GM12878 (cell line): ENCODE results near the gene PTGIS. TPM values are rescaled to one million over a fixed set of nuclear protein-coding genes. Genes with fewer than 3 reads are reported as not detected.

Source experiments
- ATAC-seq: fragments of 200-7000 bp; cut with Tn5 transposase; 3 replicates; pipeline ENCODE4 v1.9.1; 2020; ENCODE audit warnings: mild to moderate bottlenecking, moderate library complexity
- BruUV-seq: library from RNA; stranded (reverse); fragments of 400-500 nt; replicated peaks from 2 replicates; lab custom pipeline; 2021; lab: Mats Ljungman, UMichigan
- CTCF ChIA-PET: fragments of 300-600 bp; sonication (Branson Sonifier 250); formaldehyde crosslinking; extraction: SDS; loops from one replicate; lab custom pipeline; 2021; ENCODE audit warnings: inconsistent platforms; lab: Yijun Ruan, JAX
- POLR2A ChIA-PET: fragments of 350-600 bp; formaldehyde crosslinking; extraction: SDS; loops from one replicate; lab custom pipeline; 2021; ENCODE audit warnings: inconsistent platforms; lab: Charles Lee
- RAD21 ChIA-PET: fragments of 300-600 bp; sonication (Branson Sonifier 250); formaldehyde crosslinking; loops from one replicate; lab custom pipeline; 2023; ENCODE audit warnings: antibody characterized with exemption; ENCODE audit not compliant: unreplicated experiment; lab: Charles Lee
- SMC1A ChIA-PET: fragments of 300-600 bp; sonication (Branson Sonifier 250); formaldehyde crosslinking; loops from one replicate; lab custom pipeline; 2023; ENCODE audit not compliant: unreplicated experiment, uncharacterized antibody; lab: Charles Lee
- DNase-seq: peaks from one replicate; pipeline ENCODE4 v3.0.0-alpha.2; 2011; ENCODE audit warnings: low read depth, low spot score
- FAIRE-seq: peaks from 3 replicates; lab custom pipeline; 2011; peaks lifted over from hg19 to GRCh38; lab: Jason Lieb, UNC
- H2AFZ ChIP-seq: 2 replicates; pipeline ENCODE4 v1.6.0; 2011; ENCODE audit warnings: low read depth, low read length, control low read depth; ENCODE audit not compliant: control insufficient read depth
- H3K27ac ChIP-seq: 2 replicates; pipeline ENCODE4 v1.5.1; 2011; ENCODE audit warnings: control low read depth; ENCODE audit not compliant: control insufficient read depth, insufficient read depth
- H3K27me3 ChIP-seq, 2 experiments: replicated peaks in 1 of 2; 2 replicates each; pipeline versions ENCODE4 v1.6.0 to v1.6.1; 2011; ENCODE audit warnings: low read length in 1 of 2; ENCODE audit not compliant: control insufficient read depth in 2 of 2, insufficient read depth in 2 of 2
- H3K36me3 ChIP-seq, 2 experiments: 2 replicates each; pipeline ENCODE4 v1.5.1; 2011; ENCODE audit warnings: low read length in 1 of 2; ENCODE audit not compliant: control insufficient read depth in 2 of 2, insufficient read depth in 2 of 2
- H3K4me1 ChIP-seq: 2 replicates; pipeline ENCODE4 v1.6.1; 2011; ENCODE audit warnings: mild to moderate bottlenecking, low read length, moderate library complexity, mixed read lengths; ENCODE audit not compliant: control insufficient read depth, insufficient read depth
- H3K4me2 ChIP-seq: 2 replicates; pipeline ENCODE4 v1.6.0; 2011; ENCODE audit warnings: control low read depth; ENCODE audit not compliant: control insufficient read depth, insufficient read depth
- H3K4me3 ChIP-seq: fragments of 200-600 bp; sonication (generic); 2 replicates; pipeline ENCODE4 v1.5.1; 2016
- H3K79me2 ChIP-seq: 2 replicates; pipeline ENCODE4 v1.6.0; 2011; ENCODE audit warnings: low read length; ENCODE audit not compliant: control insufficient read depth, insufficient read depth
- H3K9ac ChIP-seq: 2 replicates; pipeline ENCODE4 v1.8.0; 2011; ENCODE audit warnings: low read length, control low read depth, mixed read lengths; ENCODE audit not compliant: control insufficient read depth, insufficient read depth
- H3K9me3 ChIP-seq: replicated peaks from 3 replicates; pipeline ENCODE4 v1.5.1; 2011; ENCODE audit warnings: mild to moderate bottlenecking, low read length; ENCODE audit not compliant: control insufficient read depth, insufficient read depth
- H4K20me1 ChIP-seq: 2 replicates; pipeline ENCODE4 v1.6.0; 2011; ENCODE audit not compliant: control insufficient read depth, insufficient read depth
- BCL11A ChIP-seq: IDR thresholded peaks from 2 replicates; pipeline ENCODE4 v1.6.1; 2011; ENCODE audit warnings: low read depth, low read length
- BRCA1 ChIP-seq: IDR thresholded peaks from 2 replicates; pipeline ENCODE4 v1.6.1; 2011; ENCODE audit warnings: low read depth, low read length, improper control_type of control experiment
- CBX3 ChIP-seq: fragments of 200-600 bp; sonication (generic); IDR thresholded peaks from 2 replicates; pipeline ENCODE4 v1.6.1; 2016; ENCODE audit warnings: low read depth, borderline replicate concordance
- EED ChIP-seq: sonication (generic); IDR thresholded peaks from 2 replicates; pipeline ENCODE4 v1.6.1; 2016; ENCODE audit warnings: antibody characterized with exemption, low read depth
- MYC ChIP-seq: IDR thresholded peaks from 2 replicates; pipeline ENCODE4 v1.6.1; 2011; ENCODE audit warnings: mild to moderate bottlenecking, low read length, moderate library complexity, inconsistent platforms; ENCODE audit not compliant: insufficient read depth, insufficient replicate concordance, insufficient read length, severe bottlenecking
- NFYA ChIP-seq: IDR thresholded peaks from 2 replicates; pipeline ENCODE4 v1.6.1; 2011; ENCODE audit warnings: low read depth, mild to moderate bottlenecking, low read length, improper control_type of control experiment, borderline replicate concordance
- RBBP5 ChIP-seq: fragments of 200-600 bp; sonication (generic); conservative IDR thresholded peaks from 2 replicates; pipeline ENCODE4 v1.6.1; 2016
- SP1 ChIP-seq: IDR thresholded peaks from one replicate; pipeline ENCODE4 v1.6.1; 2011; ENCODE audit warnings: low read depth, low read length
- SRF ChIP-seq, 2 experiments: IDR thresholded peaks; 2 replicates each; pipeline ENCODE4 v1.6.1; 2011; ENCODE audit warnings: low read depth in 2 of 2, low read length in 2 of 2, mild to moderate bottlenecking in 1 of 2, moderate library complexity in 1 of 2
- TBL1XR1 ChIP-seq: IDR thresholded peaks from 2 replicates; pipeline ENCODE4 v1.6.1; 2012; ENCODE audit warnings: low read depth, low read length, improper control_type of control experiment
- TCF7 ChIP-seq: IDR thresholded peaks from 2 replicates; pipeline ENCODE4 v1.6.1; 2014; ENCODE audit warnings: antibody characterized with exemption, borderline replicate concordance
- ZZZ3 ChIP-seq: IDR thresholded peaks from 2 replicates; pipeline ENCODE4 v1.6.1; 2011; ENCODE audit warnings: low read depth; ENCODE audit not compliant: control insufficient read depth, insufficient read length
- WGBS: methylation state at CpG from one replicate; pipeline ENCODE4 v1.1.6; 2016; ENCODE audit warnings: low lambda C conversion rate; ENCODE audit not compliant: insufficient replicate concordance, insufficient coverage; ENCODE audit errors: missing lambda C conversion rate; 5-methylcytosine and 5-hydroxymethylcytosine counted together
- in situ Hi-C: fragments of 300-500 bp; cut with MboI; formaldehyde crosslinking; loops from 9 replicates; pipeline ENCODE4 v1.14.3; 2018; ENCODE audit warnings: mixed read lengths
- intact Hi-C: fragments of 100-400 bp; cut with micrococcal nuclease; formaldehyde crosslinking; loops from one replicate; pipeline ENCODE4 v1.14.2; 2022; ENCODE audit not compliant: unreplicated experiment
- polyA plus RNA-seq, 11 experiments: library from polyadenylated mRNA; depleted of rRNA in 4 of 11; unstranded in 6 of 11; stranded (reverse) in 5 of 11; fragments of >200 nt; fragmentation: Nextera tagmentation in 4 of 11; fragmentation: Illumina TruSeq in 1 of 11; extraction: Ambion mirVana in 4 of 11; extraction: Trizol in 1 of 11; gene quantifications; 1 replicate in 1 of 11; 2 replicates in 10 of 11; pipeline versions ENCODE4 v1.2.1 to v1.2.3, GENCODE V29; 2011 to 2016; ENCODE audit warnings: inconsistent platforms in 2 of 11, missing spikeins in 2 of 11, low read depth in 1 of 11
- total RNA-seq, 4 experiments: library from RNA; depleted of rRNA in 3 of 4; stranded (reverse); fragments of >200 nt in 3 of 4; fragmentation: Illumina TruSeq in 1 of 4; extraction: Trizol in 1 of 4; gene quantifications; 2 replicates each; pipeline versions ENCODE4 v1.2.1 to v1.2.3, GENCODE V29; 2013 to 2021
- TF ChIP-seq, protein P1 (sequence below): fragments of 450-650 bp; formaldehyde crosslinking; IDR thresholded peaks from 2 replicates; pipeline ENCODE4 v1.5.0; 2022; ENCODE audit warnings: mild to moderate bottlenecking, missing genetic modification characterization
- TF ChIP-seq, protein P2 (sequence below), 3 experiments: IDR thresholded peaks in 2 of 3; conservative IDR thresholded peaks in 1 of 3; 2 replicates each; pipeline ENCODE4 v1.5.1; 2011; ENCODE audit warnings: low read depth in 3 of 3, low read length in 3 of 3, mild to moderate bottlenecking in 3 of 3, control low read depth in 2 of 3, moderate library complexity in 2 of 3, inconsistent platforms in 1 of 3, mixed read lengths in 1 of 3; ENCODE audit not compliant: control insufficient read depth in 2 of 3, insufficient read depth in 1 of 3; ENCODE audit errors: extremely low read depth in 1 of 3
- TF ChIP-seq, protein P3 (sequence below): fragments of 450-650 bp; IDR thresholded peaks from 2 replicates; pipeline ENCODE4 v1.6.1; 2017; ENCODE audit warnings: mild to moderate bottlenecking, moderate library complexity

The PTGIS gene
- total and polyA plus RNA-seq, 10 of the 15 experiments (the other 5 are each of a cell fraction or from before 2014, with no cell fraction given): 0.10 TPM; not detected in 9

DNA sequence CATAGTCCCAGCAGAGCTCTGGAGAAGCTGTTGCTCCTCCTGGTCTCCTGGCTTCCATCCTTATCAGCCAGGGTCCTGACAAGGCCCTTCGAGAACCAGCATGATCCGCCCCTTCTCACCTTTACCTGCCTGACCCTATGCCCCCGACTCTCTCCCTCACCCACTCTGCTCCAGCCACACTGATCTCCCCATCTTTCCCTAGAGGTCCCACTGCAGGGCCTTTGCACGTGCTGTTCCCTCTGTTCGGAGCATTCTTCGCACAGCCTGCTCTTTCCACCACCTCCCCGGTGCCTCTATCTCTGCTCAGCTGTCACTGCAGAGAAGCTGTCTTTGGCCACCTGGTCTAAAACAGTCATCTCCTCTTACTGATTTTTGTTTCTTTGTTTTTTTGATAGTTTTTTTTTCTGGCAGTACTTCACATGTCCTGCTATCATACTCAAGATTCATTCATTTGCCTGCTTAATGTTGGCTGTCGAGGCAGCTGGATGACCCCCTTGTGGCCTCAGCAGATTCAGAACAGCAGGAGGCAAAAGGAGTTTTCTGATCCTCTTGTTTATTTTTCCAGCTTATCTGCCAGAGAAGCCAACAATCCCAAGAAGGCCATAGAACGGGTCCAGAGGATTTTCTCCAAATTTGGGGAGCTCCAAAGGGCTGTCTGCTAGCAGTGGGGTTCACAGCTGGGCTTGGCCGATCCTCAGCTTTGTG lies 1.6 kb upstream of the PTGIS start:
- no peak overlapping the region for H3K27ac ChIP-seq
- no TSS peak for BruUV-seq
- SMC1A ChIA-PET: interaction anchor here (1.7 kb wide), 1 partner anchor 13 kb away, joined by 3 read pairs; no protein-coding TSS in a partner anchor
- no peak overlapping the region for H3K4me2 ChIP-seq
- no peak overlapping the region for H2AFZ ChIP-seq
- H3K9ac ChIP-seq: no peak overlapping the region
- H3K9me3 ChIP-seq: no peaks in the 10 kb centered on the region
- H3K27me3 ChIP-seq: peaks cover 2 to 13% of the 10 kb centered on the region in 2 experiments; a peak in 3 of 4 replicates
- CTCF ChIA-PET: no interaction called here
- H3K79me2 ChIP-seq: no peaks in the 10 kb centered on the region
- H3K36me3 ChIP-seq: no peaks in the 10 kb centered on the region
- no peaks in the 10 kb centered on the region for H4K20me1 ChIP-seq
- DNase-seq (no peak), ATAC-seq (no peak), FAIRE-seq (no peak)
- RAD21 ChIA-PET: no interaction called here
- POLR2A ChIA-PET: no interaction called here
- H3K4me3 ChIP-seq: no peak overlapping the region
- in situ Hi-C loops: no loop called here
- WGBS: 39% methylated on average over 10 of the region's 10 CpGs
- peaks cover 4% of the 10 kb centered on the region for H3K4me1 ChIP-seq
- intact Hi-C loops: no loop called here
- TF ChIP-seq, protein P1, sequence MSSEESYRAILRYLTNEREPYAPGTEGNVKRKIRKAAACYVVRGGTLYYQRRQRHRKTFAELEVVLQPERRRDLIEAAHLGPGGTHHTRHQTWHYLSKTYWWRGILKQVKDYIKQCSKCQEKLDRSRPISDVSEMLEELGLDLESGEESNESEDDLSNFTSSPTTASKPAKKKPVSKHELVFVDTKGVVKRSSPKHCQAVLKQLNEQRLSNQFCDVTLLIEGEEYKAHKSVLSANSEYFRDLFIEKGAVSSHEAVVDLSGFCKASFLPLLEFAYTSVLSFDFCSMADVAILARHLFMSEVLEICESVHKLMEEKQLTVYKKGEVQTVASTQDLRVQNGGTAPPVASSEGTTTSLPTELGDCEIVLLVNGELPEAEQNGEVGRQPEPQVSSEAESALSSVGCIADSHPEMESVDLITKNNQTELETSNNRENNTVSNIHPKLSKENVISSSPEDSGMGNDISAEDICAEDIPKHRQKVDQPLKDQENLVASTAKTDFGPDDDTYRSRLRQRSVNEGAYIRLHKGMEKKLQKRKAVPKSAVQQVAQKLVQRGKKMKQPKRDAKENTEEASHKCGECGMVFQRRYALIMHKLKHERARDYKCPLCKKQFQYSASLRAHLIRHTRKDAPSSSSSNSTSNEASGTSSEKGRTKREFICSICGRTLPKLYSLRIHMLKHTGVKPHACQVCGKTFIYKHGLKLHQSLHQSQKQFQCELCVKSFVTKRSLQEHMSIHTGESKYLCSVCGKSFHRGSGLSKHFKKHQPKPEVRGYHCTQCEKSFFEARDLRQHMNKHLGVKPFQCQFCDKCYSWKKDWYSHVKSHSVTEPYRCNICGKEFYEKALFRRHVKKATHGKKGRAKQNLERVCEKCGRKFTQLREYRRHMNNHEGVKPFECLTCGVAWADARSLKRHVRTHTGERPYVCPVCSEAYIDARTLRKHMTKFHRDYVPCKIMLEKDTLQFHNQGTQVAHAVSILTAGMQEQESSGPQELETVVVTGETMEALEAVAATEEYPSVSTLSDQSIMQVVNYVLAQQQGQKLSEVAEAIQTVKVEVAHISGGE (CRISPR knock-in tag): no peak
- TF ChIP-seq CBX3 (no peak), RBBP5 (no peak), BCL11A (no peak), ZZZ3 (no peak), SRF (IDR thresholded peaks at IDR 0.05; ENCODE audit: low read depth in 2 of 2, low read length in 2 of 2) (no peak), SP1 (no peak), BRCA1 (no peak), EED (no peak), NFYA (no peak), TCF7 (no peak), TBL1XR1 (no peak), MYC (no peak)
- TF ChIP-seq, protein P2, sequence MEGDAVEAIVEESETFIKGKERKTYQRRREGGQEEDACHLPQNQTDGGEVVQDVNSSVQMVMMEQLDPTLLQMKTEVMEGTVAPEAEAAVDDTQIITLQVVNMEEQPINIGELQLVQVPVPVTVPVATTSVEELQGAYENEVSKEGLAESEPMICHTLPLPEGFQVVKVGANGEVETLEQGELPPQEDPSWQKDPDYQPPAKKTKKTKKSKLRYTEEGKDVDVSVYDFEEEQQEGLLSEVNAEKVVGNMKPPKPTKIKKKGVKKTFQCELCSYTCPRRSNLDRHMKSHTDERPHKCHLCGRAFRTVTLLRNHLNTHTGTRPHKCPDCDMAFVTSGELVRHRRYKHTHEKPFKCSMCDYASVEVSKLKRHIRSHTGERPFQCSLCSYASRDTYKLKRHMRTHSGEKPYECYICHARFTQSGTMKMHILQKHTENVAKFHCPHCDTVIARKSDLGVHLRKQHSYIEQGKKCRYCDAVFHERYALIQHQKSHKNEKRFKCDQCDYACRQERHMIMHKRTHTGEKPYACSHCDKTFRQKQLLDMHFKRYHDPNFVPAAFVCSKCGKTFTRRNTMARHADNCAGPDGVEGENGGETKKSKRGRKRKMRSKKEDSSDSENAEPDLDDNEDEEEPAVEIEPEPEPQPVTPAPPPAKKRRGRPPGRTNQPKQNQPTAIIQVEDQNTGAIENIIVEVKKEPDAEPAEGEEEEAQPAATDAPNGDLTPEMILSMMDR (IDR thresholded peaks at IDR 0.05 in 2 of 3, conservative IDR thresholded peaks at IDR 0.05 in 1 of 3; ENCODE audit: control insufficient read depth in 2 of 3, extremely low read depth in 1 of 3, insufficient read depth in 1 of 3, low read depth in 3 of 3, low read length in 3 of 3): no peak
- TF ChIP-seq, protein P3, sequence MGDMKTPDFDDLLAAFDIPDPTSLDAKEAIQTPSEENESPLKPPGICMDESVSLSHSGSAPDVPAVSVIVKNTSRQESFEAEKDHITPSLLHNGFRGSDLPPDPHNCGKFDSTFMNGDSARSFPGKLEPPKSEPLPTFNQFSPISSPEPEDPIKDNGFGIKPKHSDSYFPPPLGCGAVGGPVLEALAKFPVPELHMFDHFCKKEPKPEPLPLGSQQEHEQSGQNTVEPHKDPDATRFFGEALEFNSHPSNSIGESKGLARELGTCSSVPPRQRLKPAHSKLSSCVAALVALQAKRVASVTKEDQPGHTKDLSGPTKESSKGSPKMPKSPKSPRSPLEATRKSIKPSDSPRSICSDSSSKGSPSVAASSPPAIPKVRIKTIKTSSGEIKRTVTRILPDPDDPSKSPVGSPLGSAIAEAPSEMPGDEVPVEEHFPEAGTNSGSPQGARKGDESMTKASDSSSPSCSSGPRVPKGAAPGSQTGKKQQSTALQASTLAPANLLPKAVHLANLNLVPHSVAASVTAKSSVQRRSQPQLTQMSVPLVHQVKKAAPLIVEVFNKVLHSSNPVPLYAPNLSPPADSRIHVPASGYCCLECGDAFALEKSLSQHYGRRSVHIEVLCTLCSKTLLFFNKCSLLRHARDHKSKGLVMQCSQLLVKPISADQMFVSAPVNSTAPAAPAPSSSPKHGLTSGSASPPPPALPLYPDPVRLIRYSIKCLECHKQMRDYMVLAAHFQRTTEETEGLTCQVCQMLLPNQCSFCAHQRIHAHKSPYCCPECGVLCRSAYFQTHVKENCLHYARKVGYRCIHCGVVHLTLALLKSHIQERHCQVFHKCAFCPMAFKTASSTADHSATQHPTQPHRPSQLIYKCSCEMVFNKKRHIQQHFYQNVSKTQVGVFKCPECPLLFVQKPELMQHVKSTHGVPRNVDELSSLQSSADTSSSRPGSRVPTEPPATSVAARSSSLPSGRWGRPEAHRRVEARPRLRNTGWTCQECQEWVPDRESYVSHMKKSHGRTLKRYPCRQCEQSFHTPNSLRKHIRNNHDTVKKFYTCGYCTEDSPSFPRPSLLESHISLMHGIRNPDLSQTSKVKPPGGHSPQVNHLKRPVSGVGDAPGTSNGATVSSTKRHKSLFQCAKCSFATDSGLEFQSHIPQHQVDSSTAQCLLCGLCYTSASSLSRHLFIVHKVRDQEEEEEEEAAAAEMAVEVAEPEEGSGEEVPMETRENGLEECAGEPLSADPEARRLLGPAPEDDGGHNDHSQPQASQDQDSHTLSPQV: no peak
